HG03520 (cell line): ENCODE measurements around the gene CDON.
"Not testable (repeated sequence)": the region's sequence is repeated elsewhere in the genome, so short reads cannot be mapped to it uniquely, and the experiment has no call there.

Experiments used
- ATAC-seq: cut with Tn5 transposase; IDR thresholded peaks from one replicate; pipeline ENCODE4 v1.9.1; 2021; ENCODE audit warnings: mild to moderate bottlenecking, moderate library complexity; ENCODE audit not compliant: unreplicated experiment

CDON gene

GRCh38 chr11:125930076-125930450, 132.6 kb downstream of the CDON start:
- ATAC-seq = no peak

DNA sequence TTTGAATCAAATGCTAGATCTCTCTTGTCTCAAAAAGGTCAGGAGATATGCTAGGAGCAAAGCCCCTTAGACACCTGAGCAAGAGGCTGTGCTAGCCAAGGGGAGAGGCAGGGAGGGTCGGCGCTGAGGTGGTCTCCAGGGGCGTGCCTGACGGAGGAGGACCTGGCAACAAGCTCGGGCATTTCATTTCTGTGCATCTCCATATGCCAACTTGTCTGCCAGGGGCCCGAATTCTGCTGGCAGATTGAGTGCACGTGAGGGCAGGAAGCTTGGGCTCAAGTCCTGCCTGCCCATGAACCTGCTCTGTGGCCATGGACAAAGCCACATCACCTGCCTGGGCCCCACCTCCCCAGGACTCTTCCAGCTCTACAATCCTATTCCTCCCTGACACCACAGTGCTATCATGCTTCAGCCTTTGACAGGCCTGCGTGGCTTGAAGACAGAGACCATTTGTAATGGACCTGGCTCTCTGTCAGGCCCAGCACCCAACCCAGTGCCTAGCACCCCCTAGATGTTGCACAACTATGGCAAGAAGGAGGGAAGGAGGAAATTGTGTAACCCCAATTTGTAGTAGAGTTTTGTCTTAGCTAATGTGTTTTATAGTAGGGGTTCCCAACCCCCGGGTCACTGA, 133.1 kb downstream of the CDON start:
- ATAC-seq = no peak

DNA sequence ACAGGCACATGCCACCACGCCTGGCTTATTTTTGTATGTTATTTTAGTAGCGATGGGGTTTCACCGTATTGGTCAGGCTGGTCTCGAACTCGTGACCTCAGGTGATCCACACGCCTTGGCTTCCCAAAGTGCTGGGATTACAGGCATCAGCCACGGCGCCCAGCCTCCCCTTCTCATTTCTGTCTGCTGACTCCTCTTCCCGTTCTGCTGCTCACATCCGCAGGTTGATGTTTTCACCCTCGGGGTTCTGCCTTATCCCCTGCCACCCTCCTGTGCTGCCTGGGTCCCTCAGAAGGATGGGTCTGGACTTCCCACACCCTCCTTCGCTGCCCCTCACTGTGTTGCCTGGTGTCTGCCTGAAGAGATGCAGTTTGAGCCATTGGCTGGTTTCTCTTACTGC, 136.0 kb downstream of the CDON start:
- no peak for ATAC-seq

GRCh38 chr11:125925804-125926203, 136.9 kb downstream of the CDON start:
- ATAC-seq = no peak

DNA sequence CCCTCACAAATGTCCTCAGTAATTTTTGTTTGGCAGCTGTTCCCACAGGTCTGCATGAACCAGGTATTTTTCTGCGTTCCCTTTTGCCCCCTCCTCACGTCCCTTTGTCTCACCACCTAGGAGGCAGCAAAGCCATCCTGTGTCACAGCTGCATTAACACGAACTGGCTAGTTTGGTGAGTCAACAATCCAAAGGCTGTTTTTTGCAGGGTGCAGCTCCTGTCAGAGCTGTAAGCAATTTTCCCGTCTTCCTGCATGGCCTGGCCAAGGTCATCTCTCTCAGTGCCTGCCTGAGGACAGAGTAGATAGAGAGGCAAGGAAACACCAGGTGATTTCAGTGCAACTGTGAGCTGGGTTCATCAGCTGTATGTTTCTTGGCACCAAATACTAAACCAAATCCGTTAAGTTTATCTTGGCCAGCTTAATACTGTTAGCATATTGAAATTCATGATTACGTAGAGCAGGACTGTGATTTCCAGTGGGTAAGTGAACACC, 137.4 kb downstream of the CDON start:
- no peak for ATAC-seq

DNA sequence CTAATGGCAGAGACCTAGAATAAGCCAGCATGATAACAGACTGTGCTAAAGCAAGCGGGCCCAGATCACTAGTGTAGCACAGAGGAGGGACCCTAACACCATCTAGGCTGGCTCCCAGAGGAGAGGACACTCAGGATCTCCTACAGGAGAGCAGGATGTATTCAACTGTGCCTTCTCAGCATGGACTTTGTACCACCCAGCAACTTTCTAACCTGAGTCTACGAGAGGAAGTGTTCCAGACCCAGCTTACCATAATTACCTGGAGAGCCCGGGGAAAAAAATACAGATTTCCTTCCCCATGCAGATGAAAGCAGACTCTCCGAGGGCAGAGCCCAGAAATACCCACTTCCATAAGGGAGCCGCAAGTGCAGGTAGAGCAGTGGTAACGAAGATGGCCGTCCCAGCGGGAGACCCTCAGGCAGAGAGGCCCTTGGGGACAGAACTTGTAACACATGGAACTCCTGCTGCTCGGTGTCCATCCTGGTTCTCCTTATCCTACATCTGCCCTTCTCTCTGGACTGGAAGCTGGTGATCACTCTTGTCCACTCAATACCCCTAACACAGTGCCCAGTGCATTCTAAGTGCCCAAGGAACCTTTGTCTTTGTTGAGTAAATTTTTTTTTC, 138.2 kb downstream of the CDON start:
- ATAC-seq = no peak

GRCh38 chr11:125923633-125924032, 139.0 kb downstream of the CDON start:
- no peak for ATAC-seq

DNA sequence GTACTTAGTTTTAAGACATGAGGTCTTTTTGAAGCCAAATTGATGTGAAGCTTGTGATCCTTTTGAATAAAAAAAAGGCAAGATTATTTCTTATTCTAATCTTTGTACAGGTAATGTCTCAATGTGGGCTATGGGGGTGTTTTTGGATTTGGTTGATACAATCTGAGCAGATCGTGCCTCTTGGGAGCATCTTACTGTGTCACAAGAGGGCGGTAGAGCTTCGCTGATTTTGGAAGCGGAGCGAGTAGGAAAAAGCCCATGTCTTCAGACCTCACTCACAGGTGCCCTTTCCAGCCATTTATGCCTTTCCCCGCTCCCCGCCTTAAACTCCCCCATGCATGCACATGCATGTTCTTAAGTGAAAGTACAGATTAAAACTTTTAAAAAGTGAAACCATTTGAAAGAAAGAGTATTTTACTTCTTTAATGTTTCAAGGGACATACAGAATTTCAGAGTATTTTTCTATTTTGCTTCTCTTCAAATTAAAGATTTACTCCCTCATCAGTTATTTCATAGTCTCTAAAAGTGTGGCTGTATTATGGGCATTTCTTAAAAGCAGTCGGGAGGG, 139.6 kb downstream of the CDON start:
- peak; percentile 58 for ATAC-seq

GRCh38 chr11:125922156-125922555, 140.5 kb downstream of the CDON start:
- no peak for ATAC-seq

- ATAC-seq = no peak
These were observed 141.6 kb downstream of the CDON start for GRCh38 chr11:125921042-125921441.

DNA sequence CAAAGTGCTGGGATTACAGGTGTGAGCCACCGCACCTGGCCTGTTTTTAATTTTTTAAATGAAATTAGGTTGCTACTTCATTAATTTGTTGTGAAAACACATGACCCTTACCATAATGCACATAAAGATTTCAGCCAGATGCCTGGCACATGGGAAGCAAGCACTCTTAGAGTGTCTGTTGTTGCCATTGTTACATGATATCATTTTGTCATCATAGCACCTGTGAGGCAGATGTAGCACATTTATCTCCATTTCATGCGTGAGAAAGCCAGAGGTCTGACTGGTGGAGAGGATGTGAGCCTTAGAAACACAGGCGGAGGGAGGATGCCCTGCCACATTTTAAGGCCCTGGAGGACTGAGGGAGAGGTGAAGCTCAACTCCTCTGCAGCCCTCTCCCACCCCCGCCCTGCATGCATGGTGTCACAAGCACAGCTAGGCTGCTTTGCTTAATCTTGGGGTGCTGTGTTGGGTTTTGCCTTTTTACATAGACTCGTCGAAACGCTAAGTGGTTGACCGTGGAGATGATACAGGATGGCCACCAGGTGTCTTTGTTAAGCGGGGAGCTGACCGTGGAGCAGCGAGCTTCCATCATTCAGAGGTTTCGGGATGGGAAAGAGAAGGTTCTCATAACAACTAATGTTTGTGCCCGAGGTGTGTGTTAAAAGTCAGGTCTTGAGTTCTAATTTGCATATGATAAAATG, 144.4 kb downstream of the CDON start:
- no peak for ATAC-seq

DNA sequence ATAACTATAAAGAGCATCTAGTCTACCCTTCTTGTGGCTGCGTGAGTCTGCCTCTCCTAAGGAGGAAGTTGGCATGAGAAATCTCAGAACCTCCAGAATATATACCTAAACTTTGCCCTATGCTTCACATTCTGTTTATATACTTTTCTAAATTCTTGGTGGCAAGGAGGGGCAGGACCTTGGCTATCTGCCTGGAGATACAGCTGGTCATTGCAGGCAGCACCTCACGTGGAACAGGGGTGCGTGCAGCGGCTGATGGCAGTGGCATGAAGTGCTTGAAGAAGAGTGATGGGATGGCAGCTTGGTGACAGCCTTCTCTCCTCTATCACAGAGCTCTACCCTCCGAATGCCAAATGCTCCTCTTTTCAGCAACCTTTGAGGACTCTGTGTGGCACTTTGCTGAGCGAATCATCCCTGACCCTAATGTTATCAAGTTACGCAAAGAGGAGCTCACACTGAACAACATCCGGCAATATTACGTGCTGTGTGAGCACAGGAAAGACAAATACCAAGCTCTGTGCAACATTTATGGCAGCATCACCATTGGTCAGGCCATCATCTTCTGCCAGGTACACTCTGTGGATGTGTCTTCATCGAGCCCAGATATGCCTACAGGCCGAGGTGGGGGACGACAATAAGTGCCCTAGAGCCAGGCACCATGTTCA, 145.9 kb downstream of the CDON start:
- no peak for ATAC-seq

GRCh38 chr11:125914601-125915000, 148.1 kb downstream of the CDON start:
- ATAC-seq = not testable (repeated sequence)

DNA sequence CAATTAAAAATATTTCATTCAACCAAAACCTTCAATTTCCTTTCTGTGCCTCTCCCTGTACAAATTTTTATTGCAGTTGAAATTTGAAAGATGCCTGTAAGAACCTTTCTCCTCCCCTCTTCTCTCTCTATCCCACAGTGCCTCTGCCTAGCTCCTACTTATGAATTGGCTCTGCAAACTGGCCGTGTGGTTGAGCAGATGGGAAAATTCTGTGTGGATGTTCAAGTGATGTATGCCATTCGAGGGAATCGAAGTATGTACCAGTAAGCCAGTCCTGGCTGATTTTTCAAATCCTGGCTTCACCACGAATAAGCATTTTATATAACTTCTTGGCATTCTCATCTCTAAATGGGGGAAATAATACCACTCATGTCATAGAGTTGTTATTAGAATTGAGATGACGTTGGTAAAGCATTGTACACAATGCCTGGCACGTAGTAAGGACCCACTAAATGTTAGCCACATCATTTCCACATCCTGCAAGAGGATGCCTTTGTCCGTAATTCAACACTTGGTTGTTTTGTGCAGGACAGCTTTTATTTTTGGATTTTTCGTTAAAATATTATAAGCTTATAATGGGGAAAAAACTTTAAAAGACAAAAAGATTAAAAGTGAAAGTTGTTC, 152.3 kb downstream of the CDON start:
- ATAC-seq = no peak
